ENCODE data around the gene MAGEA11.
"Not testable (repeated sequence)": the region's sequence is repeated elsewhere in the genome, so short reads cannot be mapped to it uniquely, and the experiment has no call there.

The MAGEA11 gene

GRCh38 chrX:149757206-149758067, 45.6 kb downstream of the MAGEA11 start:
- DNase-seq (ENCODE audit: insufficient read length): no peak
- no peak for FAIRE-seq
- no peak for TF ChIP-seq TAF1 (IDR thresholded peaks at IDR 0.05; ENCODE audit: borderline replicate concordance, low read depth, low read length)
- TF ChIP-seq POLR2A (IDR thresholded peaks at IDR 0.05; ENCODE audit: low read depth, low read length): no peak
- TF ChIP-seq POLR2AphosphoS5 (IDR thresholded peaks at IDR 0.05; ENCODE audit: low read depth, low read length): no peak

GRCh38 chrX:149758068-149758714, 46.3 kb downstream of the MAGEA11 start:
- no peak for FAIRE-seq
- no peak for DNase-seq (ENCODE audit: insufficient read length)
- no peak for TF ChIP-seq POLR2A (IDR thresholded peaks at IDR 0.05; ENCODE audit: low read depth, low read length)
- TF ChIP-seq POLR2AphosphoS5 (IDR thresholded peaks at IDR 0.05; ENCODE audit: low read depth, low read length): no peak
- TF ChIP-seq TAF1 (IDR thresholded peaks at IDR 0.05; ENCODE audit: borderline replicate concordance, low read depth, low read length): no peak

GRCh38 chrX:149758715-149759078, 46.8 kb downstream of the MAGEA11 start:
- FAIRE-seq: not testable (repeated sequence)

GRCh38 chrX:149759824-149760223, 48.0 kb downstream of the MAGEA11 start:
- FAIRE-seq (no peak), DNase-seq (ENCODE audit: insufficient read length) (no peak)
- no peak for TF ChIP-seq POLR2AphosphoS5 (IDR thresholded peaks at IDR 0.05; ENCODE audit: low read depth, low read length)
- TF ChIP-seq POLR2A (IDR thresholded peaks at IDR 0.05; ENCODE audit: low read depth, low read length): no peak
- no peak for TF ChIP-seq TAF1 (IDR thresholded peaks at IDR 0.05; ENCODE audit: borderline replicate concordance, low read depth, low read length)

More at GRCh38 chrX:149758715-149759078, 46.8 kb downstream of the MAGEA11 start:
- not testable (repeated sequence) for DNase-seq (ENCODE audit: insufficient read length)

GRCh38 chrX:149760965-149761364, 49.1 kb downstream of the MAGEA11 start:
- DNase-seq (ENCODE audit: insufficient read length) (no peak), FAIRE-seq (peak; percentile 38)
- TF ChIP-seq POLR2A (IDR thresholded peaks at IDR 0.05; ENCODE audit: low read depth, low read length) (no peak), POLR2AphosphoS5 (IDR thresholded peaks at IDR 0.05; ENCODE audit: low read depth, low read length) (no peak), TAF1 (IDR thresholded peaks at IDR 0.05; ENCODE audit: borderline replicate concordance, low read depth, low read length) (no peak)

GRCh38 chrX:149761858-149762674, 50.2 kb downstream of the MAGEA11 start:
- not testable (repeated sequence) for FAIRE-seq

GRCh38 chrX:149762696-149763614, 51.1 kb downstream of the MAGEA11 start:
- no peak for DNase-seq (ENCODE audit: insufficient read length)
- no peak for FAIRE-seq
- TF ChIP-seq POLR2A (IDR thresholded peaks at IDR 0.05; ENCODE audit: low read depth, low read length): no peak
- no peak for TF ChIP-seq TAF1 (IDR thresholded peaks at IDR 0.05; ENCODE audit: borderline replicate concordance, low read depth, low read length)
- TF ChIP-seq POLR2AphosphoS5 (IDR thresholded peaks at IDR 0.05; ENCODE audit: low read depth, low read length): no peak

More at GRCh38 chrX:149761858-149762674, 50.2 kb downstream of the MAGEA11 start:
- DNase-seq (ENCODE audit: insufficient read length): not testable (repeated sequence)

Measured in GM12892 (cell line).